K562 (cell line): ENCODE data around the gene ZP1. TPM values are rescaled to one million over a fixed set of nuclear protein-coding genes. Genes with fewer than 3 reads are reported as not detected.

Experiments
- ATAC-seq: fragments of 200-7000 bp; cut with Tn5 transposase; 3 replicates; pipeline ENCODE4 v1.9.1; 2020; ENCODE audit warnings: moderate library complexity
- BruUV-seq: library from RNA; stranded (reverse); fragments of 400-500 nt; replicated peaks from 2 replicates; lab custom pipeline; 2021; lab: Mats Ljungman, UMichigan
- CTCF ChIA-PET: fragments of 300-600 bp; formaldehyde crosslinking; extraction: SDS; loops from one replicate; lab custom pipeline; 2021; ENCODE audit warnings: low intra/inter-chr PET ratio; lab: Yijun Ruan, JAX
- POLR2A ChIA-PET: fragments of 300-600, 350-650 bp; sonication (Branson Sonifier 250); formaldehyde crosslinking; extraction: SDS; loops from one replicate; lab custom pipeline; 2021; ENCODE audit warnings: antibody characterized with exemption, inconsistent platforms; lab: Yijun Ruan, JAX
- DNase-seq, 4 experiments: peaks; one replicate each; pipeline versions ENCODE4 v3.0.0 to v3.0.0-alpha.2; 2011 to 2018; ENCODE audit warnings: low spot score in 3 of 4, mixed read lengths in 3 of 4; ENCODE audit errors: extremely low read depth in 1 of 4
- FAIRE-seq: peaks from 2 replicates; lab custom pipeline; 2011; peaks lifted over from hg19 to GRCh38; lab: Jason Lieb, UNC
- H2AFZ ChIP-seq: 2 replicates; pipeline ENCODE4 v1.6.0; 2011; ENCODE audit warnings: low read depth, low read length, control low read depth, inconsistent platforms
- H3K27ac ChIP-seq: fragments of 200-600 bp; 3 replicates; pipeline ENCODE4 v1.8.0; 2011; ENCODE audit warnings: low read depth, mild to moderate bottlenecking, control low read depth, inconsistent platforms, low read length, moderate library complexity, mixed read lengths; ENCODE audit errors: extremely low read depth
- H3K27me3 ChIP-seq, 2 experiments: fragments of 300-600 bp in 1 of 2; 2 replicates in 1 of 2; 3 replicates in 1 of 2; pipeline versions ENCODE4 v1.6.0 to v1.8.0; 2011; ENCODE audit warnings: inconsistent platforms in 2 of 2, low read length in 2 of 2, mild to moderate bottlenecking in 1 of 2, mixed read lengths in 1 of 2, moderate library complexity in 1 of 2; ENCODE audit not compliant: control insufficient read depth in 2 of 2, insufficient read depth in 2 of 2
- H3K36me3 ChIP-seq: fragments of 300-600 bp; 3 replicates; pipeline ENCODE4 v1.8.0; 2011; ENCODE audit warnings: mild to moderate bottlenecking, low read length, inconsistent platforms; ENCODE audit not compliant: control insufficient read depth, insufficient read depth
- H3K4me1 ChIP-seq, 2 experiments: fragments of 200-600 bp in 1 of 2; replicated peaks in 1 of 2; 2 replicates in 1 of 2; 3 replicates in 1 of 2; pipeline versions ENCODE4 v1.5.1 to v1.8.0; 2011; ENCODE audit warnings: inconsistent platforms in 2 of 2, low read length in 2 of 2, mild to moderate bottlenecking in 1 of 2, mixed read lengths in 1 of 2, moderate library complexity in 1 of 2; ENCODE audit not compliant: control insufficient read depth in 2 of 2, insufficient read depth in 2 of 2
- H3K4me2 ChIP-seq: 2 replicates; pipeline ENCODE4 v1.6.1; 2011; ENCODE audit warnings: low read length, control low read depth, inconsistent platforms, mixed read lengths; ENCODE audit not compliant: insufficient read depth
- H3K4me3 ChIP-seq: fragments of 200-600 bp; sonication (generic), shearing (Covaris generic); 2 replicates; pipeline ENCODE4 v1.5.1; 2016; ENCODE audit warnings: control low read depth, inconsistent platforms
- H3K79me2 ChIP-seq: fragments of 200-600 bp; 3 replicates; pipeline ENCODE4 v1.8.0; 2011; ENCODE audit warnings: low read length, inconsistent platforms; ENCODE audit not compliant: control insufficient read depth, insufficient read depth
- H3K9ac ChIP-seq, 2 experiments: 2 replicates each; pipeline versions ENCODE4 v1.6.0 to v1.6.1; 2011; ENCODE audit warnings: low read depth in 2 of 2, low read length in 2 of 2, control low read depth in 1 of 2, inconsistent platforms in 1 of 2, mild to moderate bottlenecking in 1 of 2, mixed read lengths in 1 of 2; ENCODE audit not compliant: insufficient read depth in 1 of 2
- H3K9me1 ChIP-seq: one replicate; pipeline ENCODE4 v1.6.0; 2011; ENCODE audit warnings: inconsistent platforms, mild to moderate bottlenecking, low read length, moderate library complexity; ENCODE audit not compliant: control insufficient read depth, insufficient read depth
- H3K9me3 ChIP-seq: replicated peaks from 2 replicates; pipeline ENCODE4 v1.5.1; 2011; ENCODE audit warnings: low read depth, low read length, inconsistent platforms; ENCODE audit not compliant: control insufficient read depth, insufficient read depth
- H4K20me1 ChIP-seq: replicated peaks from 2 replicates; pipeline ENCODE4 v1.6.1; 2011; ENCODE audit warnings: low read length, inconsistent platforms, mixed read lengths; ENCODE audit not compliant: control insufficient read depth, insufficient read depth
- ATF3 ChIP-seq, 2 experiments: fragments of 450-650 bp in 1 of 2; sonication (generic) in 1 of 2; formaldehyde crosslinking in 1 of 2; IDR thresholded peaks in 1 of 2; conservative IDR thresholded peaks in 1 of 2; 2 replicates each; pipeline versions ENCODE4 v1.6.1 to v1.8.1; 2016 to 2023; ENCODE audit warnings: mild to moderate bottlenecking in 2 of 2, moderate library complexity in 2 of 2, inconsistent platforms in 1 of 2, missing genetic modification reagents in 1 of 2
- GATA2 ChIP-seq: sonication (generic); formaldehyde crosslinking; IDR thresholded peaks from 2 replicates; pipeline ENCODE4 v1.4.0; 2020; ENCODE audit warnings: mild to moderate bottlenecking, missing genetic modification reagents
- GATAD2B ChIP-seq: fragments of 450-650 bp; IDR thresholded peaks from 2 replicates; pipeline ENCODE4 v1.6.1; 2017; ENCODE audit warnings: mild to moderate bottlenecking, borderline replicate concordance
- GTF2B ChIP-seq: IDR thresholded peaks from 2 replicates; pipeline ENCODE4 v1.6.1; 2011; ENCODE audit not compliant: insufficient read length; ENCODE audit errors: extremely low read depth
- KDM5B ChIP-seq: fragments of 200-600 bp; sonication (generic); IDR thresholded peaks from 2 replicates; pipeline ENCODE4 v1.6.1; 2012; ENCODE audit warnings: low read depth, mild to moderate bottlenecking, moderate library complexity, low read length, control low read depth, inconsistent platforms; ENCODE audit not compliant: insufficient replicate concordance
- PRDM10 ChIP-seq: fragments of 450-650 bp; IDR thresholded peaks from 2 replicates; pipeline ENCODE4 v1.6.1; 2018; ENCODE audit not compliant: partially characterized antibody
- RBM22 ChIP-seq: fragments of 200-400 bp; formaldehyde crosslinking; IDR thresholded peaks from 2 replicates; pipeline ENCODE4 v1.6.1; 2018; ENCODE audit warnings: low read length, low read depth; ENCODE audit not compliant: poor library complexity, severe bottlenecking
- SAFB2 ChIP-seq: fragments of 200-400 bp; formaldehyde crosslinking; IDR thresholded peaks from 2 replicates; pipeline ENCODE4 v1.6.1; 2018; ENCODE audit warnings: borderline replicate concordance, low read length, low read depth, moderate library complexity; ENCODE audit not compliant: severe bottlenecking
- SIN3A ChIP-seq, 2 experiments: fragments of 150-350 bp in 1 of 2; IDR thresholded peaks; 2 replicates each; pipeline ENCODE4 v1.6.1; 2011 to 2016; ENCODE audit warnings: borderline replicate concordance in 2 of 2, low read depth in 2 of 2, low read length in 2 of 2, mild to moderate bottlenecking in 2 of 2, moderate library complexity in 2 of 2; ENCODE audit not compliant: control insufficient read depth in 1 of 2
- TBP ChIP-seq: optimal IDR thresholded peaks from 2 replicates; pipeline ENCODE3; 2011; ENCODE audit warnings: low read depth, low read length, improper control_type of control experiment
- ZBTB43 ChIP-seq: sonication (generic); formaldehyde crosslinking; IDR thresholded peaks from 2 replicates; pipeline ENCODE4 v1.8.0; 2023; ENCODE audit warnings: mild to moderate bottlenecking, missing genetic modification reagents
- WGBS: fragments of 100-300 bp; shearing (Covaris generic); methylation state at CpG from one replicate; pipeline ENCODE4 v1.1.6; 2016; ENCODE audit warnings: low coverage, mixed read lengths; ENCODE audit not compliant: insufficient coverage; ENCODE audit errors: missing lambda C conversion rate; 5-methylcytosine and 5-hydroxymethylcytosine counted together
- in situ Hi-C: fragments of 300-500 bp; cut with MboI; formaldehyde crosslinking; loops from 4 replicates; pipeline ENCODE4 v1.15.0; 2018; ENCODE audit warnings: inconsistent platforms, mixed read lengths
- intact Hi-C: fragments of 100-400 bp; cut with micrococcal nuclease; formaldehyde crosslinking; loops from 2 replicates; pipeline ENCODE4 v1.14.2; 2022
- polyA plus RNA-seq, 8 experiments: library from polyadenylated mRNA; depleted of rRNA in 4 of 8; stranded (reverse) in 5 of 8; unstranded in 3 of 8; fragments of >200 nt; fragmentation: Nextera tagmentation in 2 of 8; fragmentation: Illumina TruSeq in 1 of 8; extraction: Ambion mirVana in 2 of 8; extraction: Trizol in 1 of 8; gene quantifications; 2 replicates each; pipeline versions ENCODE4 v1.2.1 to v1.2.3, GENCODE V29; 2011 to 2014; ENCODE audit warnings: inconsistent platforms in 1 of 8, missing spikeins in 1 of 8
- total RNA-seq, 7 experiments: library from RNA; depleted of rRNA in 6 of 7; stranded (reverse); fragments of >200 nt in 6 of 7; fragmentation: Illumina TruSeq in 2 of 7; extraction: Trizol in 2 of 7; gene quantifications; 2 replicates each; pipeline versions ENCODE4 v1.2.1 to v1.2.3, GENCODE V29; 2011 to 2021; ENCODE audit warnings: low replicate concordance in 1 of 7

The ZP1 gene
- total and polyA plus RNA-seq, 9 of the 15 experiments (the other 6 are each of a cell fraction or from before 2014, with no cell fraction given), result 0.11 to 0.15 TPM; not detected in 7

- peak; percentile 7 for ATAC-seq
- Histone ChIP-seq H2AFZ (peak overlapping the region; percentile 96; the same call in 1 of the 2 replicates), H3K9me1 (peaks cover 3% of the 10 kb centered on the region), H3K27me3 (no peaks in the 10 kb centered on the region), H3K4me1 (peaks cover 18 to 44% of the 10 kb centered on the region in 2 experiments), H3K4me3 (peak overlapping the region; percentile 74), H3K79me2 (peaks cover 55% of the 10 kb centered on the region), H4K20me1 (peaks cover 3% of the 10 kb centered on the region; the same call in 1 of the 2 replicates), H3K27ac (peak overlapping the region; percentile 70), H3K9me3 (no peaks in the 10 kb centered on the region), H3K36me3 (peaks cover 33% of the 10 kb centered on the region), H3K9ac (peak overlapping the region; percentile 81 to 98), H3K4me2 (peak overlapping the region; percentile 89)
- WGBS, result under 1% methylated on average over 23 of the region's 23 CpGs
- no peak for DNase-seq
- ChIA-PET CTCF (no interaction called here), POLR2A (interaction anchor here (0.6 to 1.2 kb wide), 5 partner anchors 11 to 662 kb away, joined by 3 to 4 read pairs (median 3); partner anchors contain the start of gene PRPF19)
- in situ Hi-C loops (no loop called here), intact Hi-C loops (no loop called here)
- FAIRE-seq, result peak; percentile 76
- BruUV-seq, result no TSS peak
- peak; percentile 42; the same call in 1 of the 2 replicates for TF ChIP-seq ATF3 (IDR thresholded peaks at IDR 0.05)
- no peak for TF ChIP-seq ATF3 (CRISPR knock-in tag; conservative IDR thresholded peaks at IDR 0.05)
- TF ChIP-seq GATAD2B, result no peak
- no peak for TF ChIP-seq GATA2 (CRISPR knock-in tag)
- no peak for TF ChIP-seq ZBTB43 (CRISPR knock-in tag)
- no peak for TF ChIP-seq SAFB2
- TF ChIP-seq RBM22, result no peak
- TF ChIP-seq GTF2B, result no peak
- TF ChIP-seq SIN3A (IDR thresholded peaks at IDR 0.05; ENCODE audit: borderline replicate concordance in 2 of 2, control insufficient read depth in 1 of 2, low read depth in 2 of 2, low read length in 2 of 2), result 0 out of 4 replicates have a peak, but pooled peaks of 1 of the 2 experiments have one; percentile 6
- peak; percentile 24 for TF ChIP-seq TBP
- peak; percentile 24 for TF ChIP-seq KDM5B
- TF ChIP-seq PRDM10, result peak; percentile 17
Measured at GRCh38 chr11:60842668-60843600, 24.4 kb upstream of the ZP1 start.
